BLaER1 treated with 17β-estradiol and CSF1 and Interleukin-3, amounts not matched to agents 10 nM and 100 nM (cell line): Measurements from ENCODE around the gene UBXN10.
"Not testable (repeated sequence)": the region's sequence is repeated elsewhere in the genome, so short reads cannot be mapped to it uniquely, and the experiment has no call there.

Source experiments
- H3K27ac ChIP-seq, 11 experiments: shearing (Covaris generic); formaldehyde crosslinking; 2 replicates each; pipeline ENCODE4 v1.8.1; 2022
- H3K27me3 ChIP-seq, 11 experiments: shearing (Covaris generic); formaldehyde crosslinking; 2 replicates each; pipeline ENCODE4 v1.8.1; 2022
- H3K36me3 ChIP-seq, 11 experiments: shearing (Covaris generic); formaldehyde crosslinking; 2 replicates each; pipeline ENCODE4 v1.8.1; 2022
- H3K4me1 ChIP-seq, 10 experiments: shearing (Covaris generic); formaldehyde crosslinking; 2 replicates each; pipeline ENCODE4 v1.8.1; 2022
- H3K4me2 ChIP-seq, 11 experiments: shearing (Covaris generic); formaldehyde crosslinking; 2 replicates each; pipeline ENCODE4 v1.8.1; 2022
- H3K4me3 ChIP-seq, 10 experiments: shearing (Covaris generic); formaldehyde crosslinking; 2 replicates each; pipeline ENCODE4 v1.8.1; 2022
- H3K9ac ChIP-seq, 11 experiments: shearing (Covaris generic); formaldehyde crosslinking; 2 replicates each; pipeline ENCODE4 v1.8.1; 2022
- H3K9me3 ChIP-seq, 11 experiments: shearing (Covaris generic); formaldehyde crosslinking; replicated peaks in 1 of 11; 2 replicates each; pipeline ENCODE4 v1.8.1; 2022
- H4K20me1 ChIP-seq, 11 experiments: shearing (Covaris generic); formaldehyde crosslinking; 2 replicates each; pipeline ENCODE4 v1.8.1; 2022
- Cebpa-rat ChIP-seq, 11 experiments: shearing (Covaris generic); IDR thresholded peaks; 2 replicates each; pipeline ENCODE4 v1.8.1; 2022

Gene UBXN10

DNA sequence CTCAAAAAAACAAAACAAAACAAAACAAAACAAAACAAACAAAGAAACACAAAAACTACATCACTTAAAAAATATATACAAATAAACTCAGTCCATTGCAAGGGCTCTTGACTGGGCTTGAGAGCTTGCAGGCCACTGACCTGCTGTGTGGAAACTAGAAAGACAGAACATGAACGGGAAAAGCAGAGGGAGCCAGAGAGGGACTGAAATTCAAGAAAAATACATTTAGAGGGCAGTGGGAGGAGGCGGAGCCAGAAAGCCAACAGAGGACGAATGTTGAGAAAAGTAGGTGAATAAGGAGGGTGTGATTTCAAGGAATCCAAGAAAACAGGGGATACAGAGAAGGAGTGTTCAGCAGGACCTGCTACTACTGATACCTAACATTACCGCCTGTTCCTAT lies 41.8 kb downstream of the UBXN10 start:
- no peaks in the 10 kb centered on the region for H3K27me3 ChIP-seq
- peaks cover 0 to 17% (median 11%) of the 10 kb centered on the region in 10 experiments; a peak in 16 of 20 replicates for H3K4me1 ChIP-seq
- H4K20me1 ChIP-seq: no peaks in the 10 kb centered on the region
- peaks cover 0 to 4% (median 0%) of the 10 kb centered on the region in 11 experiments; a peak in 1 of 22 replicates for H3K9me3 ChIP-seq
- no peak overlapping the region for H3K4me3 ChIP-seq
- H3K36me3 ChIP-seq: no peaks in the 10 kb centered on the region
- H3K4me2 ChIP-seq: no peak overlapping the region
- TF ChIP-seq Cebpa-rat (IDR thresholded peaks at IDR 0.05): no peak
- H3K27ac ChIP-seq: no peak overlapping the region
- no peak overlapping the region for H3K9ac ChIP-seq

- no peak for TF ChIP-seq Cebpa-rat (IDR thresholded peaks at IDR 0.05)
- no peaks in the 10 kb centered on the region for H3K27me3 ChIP-seq
Observed at GRCh38 chr1:20228314-20228825, 42.5 kb downstream of the UBXN10 start.

GRCh38 chr1:20229171-20229570 lies 43.3 kb downstream of the UBXN10 start:
- Histone ChIP-seq H3K27me3 (no peaks in the 10 kb centered on the region), H3K4me3 (no peak overlapping the region), H3K27ac (no peak overlapping the region), H4K20me1 (no peaks in the 10 kb centered on the region), H3K9ac (no peak overlapping the region), H3K4me2 (no peak overlapping the region), H3K36me3 (no peaks in the 10 kb centered on the region), H3K4me1 (peaks cover 0 to 12% (median 6%) of the 10 kb centered on the region in 10 experiments; a peak in 10 of 20 replicates), H3K9me3 (peaks cover 0 to 4% (median 0%) of the 10 kb centered on the region in 11 experiments; a peak in 1 of 22 replicates)
- no peak for TF ChIP-seq Cebpa-rat (IDR thresholded peaks at IDR 0.05)

More at GRCh38 chr1:20228314-20228825, 42.5 kb downstream of the UBXN10 start:
- Histone ChIP-seq H3K36me3 (no peaks in the 10 kb centered on the region), H3K4me3 (no peak overlapping the region), H3K9ac (no peak overlapping the region), H4K20me1 (no peaks in the 10 kb centered on the region), H3K4me1 (peaks cover 0 to 12% (median 8%) of the 10 kb centered on the region in 10 experiments; a peak in 15 of 20 replicates), H3K27ac (no peak overlapping the region), H3K4me2 (no peak overlapping the region), H3K9me3 (peaks cover 0 to 4% (median 0%) of the 10 kb centered on the region in 11 experiments; a peak in 1 of 22 replicates)

DNA sequence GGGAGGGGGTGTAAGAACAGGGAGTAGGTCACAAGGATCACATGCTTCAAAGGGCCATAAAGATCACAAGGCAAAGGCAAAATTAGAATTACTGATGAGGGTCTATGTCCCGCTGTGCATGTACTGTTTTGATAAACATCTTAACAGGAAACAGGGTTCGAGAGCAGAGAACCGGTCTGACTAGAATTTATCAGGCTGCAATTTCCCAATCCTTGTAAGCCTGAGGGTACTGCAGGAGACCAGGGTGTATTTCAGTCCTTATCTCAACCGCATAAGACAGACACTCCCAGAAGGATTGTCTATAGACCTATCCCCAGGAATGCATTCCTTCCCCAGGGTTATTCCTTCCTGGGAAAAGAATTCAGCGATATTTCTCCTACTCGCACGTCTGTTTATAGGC lies 46.7 kb downstream of the UBXN10 start:
- not testable (repeated sequence) for H4K20me1 ChIP-seq, H3K9me3 ChIP-seq, H3K9ac ChIP-seq, H3K27me3 ChIP-seq, H3K27ac ChIP-seq, H3K4me3 ChIP-seq, H3K36me3 ChIP-seq, H3K4me2 ChIP-seq
- H3K4me1 ChIP-seq: peaks cover 0 to 20% (median 11%) of the 10 kb centered on the region in 10 experiments; a peak in 14 of 20 replicates

DNA sequence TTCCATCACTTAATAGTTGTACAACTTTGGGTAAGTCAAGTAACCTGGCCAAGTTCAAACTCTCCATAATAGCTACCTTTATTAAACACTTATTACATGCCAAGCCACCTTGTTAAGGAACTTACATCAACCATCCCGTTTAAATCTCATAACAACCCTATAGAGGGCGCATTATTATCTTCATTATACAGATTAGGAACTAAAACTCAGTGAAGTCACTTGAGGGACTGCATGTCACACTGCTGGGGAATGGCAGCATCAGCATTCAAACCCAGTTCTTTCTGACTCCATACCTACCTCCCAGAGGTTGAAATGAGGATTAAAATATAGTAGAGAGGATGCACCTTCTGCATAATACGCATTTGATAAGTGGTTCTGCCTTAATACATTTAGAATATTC lies 47.5 kb downstream of the UBXN10 start:
- peaks cover 0 to 27% (median 17%) of the 10 kb centered on the region in 10 experiments; a peak in 14 of 20 replicates for H3K4me1 ChIP-seq
- H3K4me2 ChIP-seq: no peak overlapping the region
- no peak overlapping the region for H3K27ac ChIP-seq
- H3K36me3 ChIP-seq: no peaks in the 10 kb centered on the region
- H3K9ac ChIP-seq: no peak overlapping the region
- no peaks in the 10 kb centered on the region for H4K20me1 ChIP-seq
- H3K27me3 ChIP-seq: no peaks in the 10 kb centered on the region
- H3K4me3 ChIP-seq: no peak overlapping the region
- TF ChIP-seq Cebpa-rat (IDR thresholded peaks at IDR 0.05): no peak
- no peaks in the 10 kb centered on the region for H3K9me3 ChIP-seq

DNA sequence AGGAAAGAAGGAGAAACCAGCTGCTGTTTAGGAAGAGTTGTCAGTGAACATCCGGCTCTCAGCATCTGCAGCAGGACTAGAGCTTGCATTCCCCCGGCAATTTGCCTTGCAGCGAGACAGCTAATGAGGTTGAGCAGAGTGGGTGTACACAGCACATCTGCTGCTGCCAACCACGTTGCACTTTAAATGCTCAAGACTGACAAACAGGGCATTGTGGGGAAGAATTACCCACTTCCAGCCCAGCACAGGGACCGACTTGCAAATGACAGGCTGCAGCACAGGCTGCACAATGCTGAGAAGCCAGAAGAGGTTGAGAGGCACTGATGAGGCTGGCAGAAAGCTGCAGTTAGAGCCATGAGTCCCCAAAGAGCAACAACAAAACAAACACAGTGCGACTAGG lies 48.0 kb downstream of the UBXN10 start:
- Histone ChIP-seq H3K4me3 (no peak overlapping the region), H3K9ac (no peak overlapping the region), H3K9me3 (no peaks in the 10 kb centered on the region), H3K27me3 (no peaks in the 10 kb centered on the region), H3K4me1 (peaks cover 0 to 27% (median 17%) of the 10 kb centered on the region in 10 experiments; a peak in 14 of 20 replicates), H3K27ac (no peak overlapping the region), H3K4me2 (no peak overlapping the region), H3K36me3 (no peaks in the 10 kb centered on the region), H4K20me1 (no peaks in the 10 kb centered on the region)
- TF ChIP-seq Cebpa-rat (IDR thresholded peaks at IDR 0.05): no peak

GRCh38 chr1:20234788-20235535 lies 49.1 kb downstream of the UBXN10 start:
- Histone ChIP-seq H3K4me3 (no peak overlapping the region), H3K4me2 (no peak overlapping the region), H4K20me1 (no peaks in the 10 kb centered on the region), H3K4me1 (peaks cover 0 to 27% (median 17%) of the 10 kb centered on the region in 10 experiments; a peak in 14 of 20 replicates), H3K9ac (no peak overlapping the region), H3K27me3 (no peaks in the 10 kb centered on the region), H3K9me3 (no peaks in the 10 kb centered on the region), H3K36me3 (no peaks in the 10 kb centered on the region), H3K27ac (no peak overlapping the region)
- no peak for TF ChIP-seq Cebpa-rat (IDR thresholded peaks at IDR 0.05)

DNA sequence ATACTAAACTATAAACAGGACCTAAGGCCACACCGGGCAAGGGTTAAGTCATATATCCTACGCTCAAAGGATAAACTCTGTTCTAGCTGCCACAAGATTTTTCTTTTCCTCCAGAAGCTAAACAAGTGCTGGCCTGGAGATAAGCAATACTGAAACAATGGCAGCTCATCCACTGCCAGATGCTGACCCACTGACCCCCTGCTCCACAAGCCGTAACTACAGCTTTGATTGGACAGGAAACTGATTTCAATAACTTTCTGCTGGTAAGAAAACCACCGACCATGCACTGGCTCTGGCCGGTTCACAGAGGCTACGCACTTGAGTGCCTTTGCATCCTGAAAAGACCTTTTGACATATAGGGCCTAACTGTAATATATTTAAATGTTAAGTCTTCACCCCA lies 51.8 kb downstream of the UBXN10 start:
- Histone ChIP-seq H3K27me3 (no peaks in the 10 kb centered on the region), H3K9ac (no peak overlapping the region), H3K9me3 (no peaks in the 10 kb centered on the region), H3K36me3 (no peaks in the 10 kb centered on the region), H3K4me1 (peaks cover 0 to 16% (median 12%) of the 10 kb centered on the region in 10 experiments; a peak in 13 of 20 replicates), H3K27ac (no peak overlapping the region), H4K20me1 (no peaks in the 10 kb centered on the region), H3K4me2 (peak overlapping the region in 8 of 11 experiments; percentile 15 to 73 (median 52); a peak in 15 of 22 replicates), H3K4me3 (no peak overlapping the region)
- no peak for TF ChIP-seq Cebpa-rat (IDR thresholded peaks at IDR 0.05)

DNA sequence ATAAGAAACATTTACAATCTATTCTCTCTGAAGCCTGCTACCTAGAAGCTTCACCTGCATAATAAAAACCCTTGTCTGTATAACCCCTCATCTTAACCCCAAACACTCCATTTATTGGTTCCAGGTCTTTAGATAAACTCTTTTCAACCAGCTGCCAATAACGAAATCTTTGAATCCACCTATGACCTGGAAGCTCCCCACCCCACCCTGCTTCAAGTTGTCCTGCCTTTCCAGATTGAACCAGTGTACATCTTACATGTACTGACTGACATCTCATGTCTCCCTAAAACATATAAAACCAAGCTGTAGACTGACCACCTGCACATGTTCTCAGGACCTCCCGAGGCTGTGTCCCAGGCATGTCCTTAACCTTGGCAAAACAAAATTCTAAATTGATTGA lies 54.1 kb downstream of the UBXN10 start:
- Histone ChIP-seq H3K4me3 (no peak overlapping the region), H3K36me3 (no peaks in the 10 kb centered on the region), H3K27me3 (no peaks in the 10 kb centered on the region), H3K4me2 (no peak overlapping the region), H3K9ac (no peak overlapping the region), H4K20me1 (no peaks in the 10 kb centered on the region), H3K27ac (no peak overlapping the region), H3K4me1 (peaks cover 0 to 16% (median 12%) of the 10 kb centered on the region in 10 experiments; a peak in 13 of 20 replicates), H3K9me3 (no peaks in the 10 kb centered on the region)
- TF ChIP-seq Cebpa-rat (IDR thresholded peaks at IDR 0.05): no peak
